Measurements from ENCODE around the gene UBAP2.
A peak's percentile ranks its signal among the peaks of the same experiment; 100 is the strongest.

GRCh38 chr9:34048727-34049629 is at the start of gene UBAP2:
- TF ChIP-seq, protein P1, sequence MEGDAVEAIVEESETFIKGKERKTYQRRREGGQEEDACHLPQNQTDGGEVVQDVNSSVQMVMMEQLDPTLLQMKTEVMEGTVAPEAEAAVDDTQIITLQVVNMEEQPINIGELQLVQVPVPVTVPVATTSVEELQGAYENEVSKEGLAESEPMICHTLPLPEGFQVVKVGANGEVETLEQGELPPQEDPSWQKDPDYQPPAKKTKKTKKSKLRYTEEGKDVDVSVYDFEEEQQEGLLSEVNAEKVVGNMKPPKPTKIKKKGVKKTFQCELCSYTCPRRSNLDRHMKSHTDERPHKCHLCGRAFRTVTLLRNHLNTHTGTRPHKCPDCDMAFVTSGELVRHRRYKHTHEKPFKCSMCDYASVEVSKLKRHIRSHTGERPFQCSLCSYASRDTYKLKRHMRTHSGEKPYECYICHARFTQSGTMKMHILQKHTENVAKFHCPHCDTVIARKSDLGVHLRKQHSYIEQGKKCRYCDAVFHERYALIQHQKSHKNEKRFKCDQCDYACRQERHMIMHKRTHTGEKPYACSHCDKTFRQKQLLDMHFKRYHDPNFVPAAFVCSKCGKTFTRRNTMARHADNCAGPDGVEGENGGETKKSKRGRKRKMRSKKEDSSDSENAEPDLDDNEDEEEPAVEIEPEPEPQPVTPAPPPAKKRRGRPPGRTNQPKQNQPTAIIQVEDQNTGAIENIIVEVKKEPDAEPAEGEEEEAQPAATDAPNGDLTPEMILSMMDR (IDR thresholded peaks at IDR 0.05) = peak in 2 of 3 donors; percentile 8 to 17
- peak; percentile 62 for TF ChIP-seq POLR2A (IDR thresholded peaks at IDR 0.05)

Data from ovary (tissue), 3 donors.